HG02571 (cell line): Measurements from ENCODE around the gene NOS3.

Experiments used
- ATAC-seq: cut with Tn5 transposase; IDR thresholded peaks from one replicate; pipeline ENCODE4 v1.9.1; 2021; ENCODE audit warnings: mild to moderate bottlenecking, moderate library complexity; ENCODE audit not compliant: unreplicated experiment

Gene NOS3

DNA sequence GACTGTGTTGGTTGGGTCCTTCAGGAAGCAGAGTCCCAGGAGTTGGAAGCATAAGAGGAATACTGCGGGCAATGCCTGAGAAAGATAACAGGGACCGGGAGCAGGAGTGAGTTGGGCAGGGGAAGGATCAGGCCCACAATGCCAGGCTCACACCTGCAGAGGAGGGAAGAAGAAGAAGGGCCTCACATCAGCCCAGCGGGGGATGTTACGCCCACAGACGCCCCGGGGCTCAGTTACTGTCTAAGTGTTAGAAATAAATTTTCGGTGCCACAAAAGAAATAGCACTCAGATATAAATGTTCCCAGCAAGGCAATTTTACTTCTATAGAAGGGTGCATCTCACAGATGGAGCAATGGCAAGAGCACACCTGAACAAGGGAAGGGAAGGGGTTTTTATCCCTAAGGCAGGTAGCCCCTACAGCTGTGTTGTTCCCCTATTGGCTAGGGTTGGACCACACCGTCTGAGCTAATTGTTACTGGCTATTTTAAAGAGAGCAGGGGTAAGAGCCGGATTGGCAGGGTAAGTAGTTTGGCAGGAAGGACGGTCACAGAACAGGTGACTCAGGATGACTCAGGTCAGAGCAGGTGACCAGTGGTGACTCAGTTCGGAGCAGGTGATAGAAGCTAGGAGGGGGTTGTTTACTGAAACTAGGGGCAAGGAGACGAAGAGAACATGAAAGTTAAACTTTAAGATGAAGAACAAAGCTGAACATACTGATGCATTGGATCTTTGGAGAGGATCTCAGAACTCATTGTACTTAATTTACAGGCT, at the start of gene NOS3:
NOS3 (plus strand) TSS at position 602 of the 771 bp plus-strand sequence. CDS start 2,787 bp downstream, outside the sequence.
- no peak for ATAC-seq

- ATAC-seq, result no peak
Measured at GRCh38 chr7:150941351-150942000, 49.3 kb upstream of the NOS3 start.

DNA sequence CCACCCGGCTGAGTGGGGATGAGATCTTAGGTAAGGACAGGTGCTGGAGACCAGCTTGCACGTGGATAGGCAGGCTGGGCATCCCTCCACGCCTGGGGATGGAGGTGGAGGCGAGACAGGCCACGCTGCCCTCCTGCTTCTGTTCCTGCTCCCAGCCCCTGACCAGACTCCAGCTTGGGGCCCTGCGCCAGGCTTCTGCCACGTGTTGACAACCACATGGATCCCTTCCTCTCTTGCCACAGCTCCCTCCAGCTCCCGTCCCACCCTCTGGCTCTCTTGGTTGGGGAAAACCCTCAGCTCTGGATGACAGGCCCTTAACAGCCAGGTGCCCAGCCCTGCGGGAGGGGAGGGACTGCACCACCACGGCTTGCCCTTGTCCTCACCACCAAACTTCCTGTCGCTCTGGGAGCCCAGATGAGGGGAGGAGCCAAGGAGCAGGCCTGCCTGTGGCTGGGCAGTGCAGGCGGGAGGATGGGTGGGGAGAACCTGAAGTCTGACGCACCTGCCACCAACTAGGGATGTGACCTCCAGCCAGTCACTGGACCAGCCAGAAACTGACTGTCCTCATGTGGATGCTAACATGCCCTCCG, 48.7 kb upstream of the NOS3 start:
- ATAC-seq, result no peak

DNA sequence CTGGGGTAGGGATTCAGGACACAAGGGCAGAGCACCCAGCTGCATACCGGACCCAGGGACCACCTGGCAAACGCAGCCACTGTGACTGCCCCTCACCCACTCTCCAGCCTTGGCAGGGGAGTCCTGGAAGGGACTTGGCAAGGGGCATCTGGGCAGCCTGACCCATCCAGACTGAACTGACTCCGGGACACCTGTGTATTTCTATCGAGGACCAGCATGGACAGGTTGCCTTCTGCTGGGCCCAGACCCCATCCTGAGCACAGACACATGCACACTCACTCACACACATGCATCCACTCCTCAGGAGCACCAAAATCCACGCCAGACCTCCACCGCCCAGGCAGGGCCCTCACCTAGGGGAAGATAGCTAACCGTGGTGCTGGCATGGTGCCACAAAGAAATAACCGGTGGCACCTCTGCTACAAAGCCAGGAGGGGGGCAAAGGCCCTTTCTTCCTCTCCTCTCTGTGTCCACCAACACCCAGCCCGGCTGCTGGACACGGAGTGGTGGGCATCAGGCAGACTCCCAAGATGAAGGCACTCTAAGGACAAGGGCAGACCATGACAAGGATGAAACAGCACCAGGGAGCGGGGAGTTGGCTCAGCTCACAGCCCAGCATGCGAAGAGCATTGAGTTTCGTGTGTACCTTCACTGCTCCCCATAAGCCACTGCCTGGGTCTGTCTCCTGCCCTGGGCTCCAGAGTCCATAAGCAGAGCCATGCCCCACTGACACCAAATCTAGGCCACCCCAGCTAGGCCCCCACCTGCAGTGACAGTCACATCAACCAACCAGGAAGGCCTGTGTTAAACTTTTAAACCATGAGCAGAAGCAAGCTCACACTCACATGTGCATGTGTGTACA, 48.0 kb upstream of the NOS3 start:
- ATAC-seq, result no peak

GRCh38 chr7:150943453-150943814, 47.4 kb upstream of the NOS3 start:
- no peak for ATAC-seq

DNA sequence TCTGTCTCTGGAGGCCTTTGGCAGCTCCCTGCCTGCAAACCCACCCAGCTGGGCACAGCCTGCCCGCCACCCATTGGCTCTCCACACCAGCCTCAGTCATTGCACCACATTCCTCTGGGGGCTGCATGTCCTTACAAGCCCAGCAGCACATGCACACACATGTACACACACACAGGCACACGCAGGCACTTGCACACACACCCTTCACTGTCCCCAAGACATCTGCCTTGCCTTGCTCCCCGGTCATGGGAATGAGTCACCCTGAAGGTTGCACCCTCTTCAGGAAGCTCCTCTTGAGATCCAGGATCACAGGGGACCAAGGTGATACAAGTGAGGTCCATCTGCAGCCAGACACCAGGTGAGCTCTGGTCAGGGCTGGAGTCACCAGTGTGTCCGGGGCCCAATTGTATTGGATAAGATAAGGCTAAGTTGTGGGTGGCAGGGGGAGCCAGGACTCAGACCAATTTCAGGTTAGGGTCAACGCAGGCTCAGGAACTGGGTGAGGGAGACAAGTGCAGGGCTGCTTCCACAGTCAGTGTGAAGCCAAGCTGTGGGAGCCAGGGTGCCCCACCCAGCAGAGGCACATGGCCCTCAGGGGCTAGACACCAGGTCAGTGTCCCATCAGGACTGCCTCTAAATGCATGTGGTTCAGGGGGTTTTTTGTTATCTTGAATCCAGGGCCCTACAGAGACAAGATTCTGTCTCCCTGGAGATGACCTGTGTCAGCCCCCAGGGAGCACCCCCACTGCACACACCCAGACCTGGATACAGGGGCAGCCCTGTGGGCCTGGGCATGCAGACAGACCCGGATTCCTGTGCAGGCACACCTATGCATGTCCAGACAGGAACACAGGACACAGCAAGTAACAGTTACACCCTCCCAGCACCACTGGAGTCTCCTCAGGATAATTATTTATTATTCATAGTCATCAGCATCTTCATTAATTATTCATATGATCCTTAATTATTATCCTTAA, 46.5 kb upstream of the NOS3 start:
- no peak for ATAC-seq

- ATAC-seq, result no peak
Measured at GRCh38 chr7:150945171-150945852, 45.5 kb upstream of the NOS3 start.

GRCh38 chr7:150945853-150946420, 44.9 kb upstream of the NOS3 start:
- no peak for ATAC-seq

GRCh38 chr7:150946421-150947240, 44.2 kb upstream of the NOS3 start:
- no peak for ATAC-seq

DNA sequence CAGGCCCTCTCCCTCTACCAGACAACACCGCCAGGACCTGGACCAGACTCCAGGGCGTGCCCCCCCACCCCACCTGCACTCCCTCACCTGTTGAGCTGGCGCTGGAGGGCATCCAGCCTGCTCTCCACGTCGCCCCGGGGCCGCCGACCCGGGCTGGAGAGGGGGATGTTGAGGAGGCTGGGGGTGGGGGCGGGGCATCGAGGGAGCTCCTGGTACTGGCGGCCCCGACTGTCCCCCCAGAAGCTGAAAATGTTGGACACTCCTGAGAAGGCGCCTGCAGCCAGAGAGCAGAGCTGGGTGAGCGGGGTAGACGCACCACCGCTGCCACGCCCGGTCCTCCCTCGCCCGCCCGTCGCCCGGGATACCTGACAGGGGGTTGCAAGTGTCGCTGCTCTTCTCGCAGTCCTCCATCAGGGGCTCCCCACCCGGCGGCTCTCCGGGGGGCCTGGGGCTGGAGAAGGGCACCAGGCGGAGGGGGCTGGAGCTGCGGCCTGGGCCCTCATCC, 43.5 kb upstream of the NOS3 start:
- ATAC-seq, result no peak

- ATAC-seq, result no peak
Measured at GRCh38 chr7:150947761-150948651, 42.8 kb upstream of the NOS3 start.

DNA sequence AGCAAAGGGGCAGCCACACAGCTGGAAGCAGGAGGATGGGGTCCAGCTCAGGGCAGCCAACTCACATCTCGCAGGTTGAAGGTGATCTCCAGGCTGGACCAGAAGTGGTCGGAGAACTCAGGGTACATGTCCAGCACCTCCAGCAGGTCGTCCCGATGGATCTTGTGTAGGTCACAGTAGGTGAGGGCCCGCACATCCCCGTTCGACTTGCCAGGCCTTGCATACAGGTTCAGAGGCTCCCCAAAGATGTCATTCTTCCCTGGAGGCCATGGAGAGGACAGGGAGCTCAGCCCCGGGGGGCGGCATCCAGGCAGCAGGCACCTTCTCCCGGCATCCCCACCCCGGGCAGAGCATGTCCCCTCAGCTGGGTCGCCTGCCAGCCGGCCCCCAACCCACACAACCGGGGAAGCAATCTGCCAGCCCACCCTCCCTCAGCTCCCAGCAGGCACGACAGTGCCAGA, 42.0 kb upstream of the NOS3 start:
- no peak for ATAC-seq

- ATAC-seq, result no peak
Measured at GRCh38 chr7:150949564-150949963, 41.3 kb upstream of the NOS3 start.

GRCh38 chr7:150949971-150950491, 40.8 kb upstream of the NOS3 start:
- no peak for ATAC-seq

GRCh38 chr7:150950496-150951180, 40.2 kb upstream of the NOS3 start:
- ATAC-seq, result no peak

GRCh38 chr7:150951181-150951520, 39.7 kb upstream of the NOS3 start:
- no peak for ATAC-seq
